ENCODE measurements around the gene OR10A5. TPM values are rescaled to one million over a fixed set of nuclear protein-coding genes. Genes with fewer than 3 reads are reported as not detected.

Gene OR10A5
- total and polyA plus RNA-seq, 2 of the 13 experiments (the other 11 are each of a cell fraction or from before 2014, with no cell fraction given), result not detected

DNA sequence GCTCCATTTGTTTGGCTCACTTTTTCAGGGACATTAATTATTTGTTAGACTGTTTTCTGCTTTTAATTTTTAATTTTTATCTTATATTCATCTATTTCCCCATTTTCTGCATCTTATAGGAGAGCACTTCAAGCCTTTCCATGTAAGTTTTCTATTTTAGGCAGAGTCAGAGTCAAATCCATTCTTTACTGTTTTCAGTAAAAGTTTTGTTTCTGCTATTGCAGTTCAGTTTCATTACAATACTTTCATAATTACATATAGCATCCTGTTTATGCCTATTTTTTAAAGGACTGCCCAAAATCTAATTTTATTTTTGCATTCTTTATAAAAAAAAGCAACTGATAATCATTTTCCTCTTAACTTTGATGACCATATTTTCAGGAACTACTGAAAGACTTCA lies 3.8 kb upstream of the OR10A5 start:
- no peaks in the 10 kb centered on the region for H3K36me3 ChIP-seq (replicated peaks in 1 of 2; ENCODE audit: control insufficient read depth in 1 of 2, insufficient read depth in 2 of 2, low read length in 2 of 2)
- no TSS peak for BruUV-seq (replicated peaks)
- FAIRE-seq, result no peak
- no peak overlapping the region for H3K4me2 ChIP-seq (ENCODE audit: low read depth, low read length)
- TF ChIP-seq RELA (CRISPR knock-in tag; IDR thresholded peaks at IDR 0.05) (no peak), ZBTB1 (CRISPR knock-in tag; IDR thresholded peaks at IDR 0.05; ENCODE audit: borderline replicate concordance) (no peak), RBFOX2 (IDR thresholded peaks at IDR 0.05; ENCODE audit: low read depth, low read length) (no peak), XBP1 (CRISPR knock-in tag; IDR thresholded peaks at IDR 0.05) (no peak), ZNF343 (CRISPR knock-in tag; IDR thresholded peaks at IDR 0.05) (no peak), HOXD1 (CRISPR knock-in tag; IDR thresholded peaks at IDR 0.05) (no peak)
- TF ChIP-seq, protein P1, sequence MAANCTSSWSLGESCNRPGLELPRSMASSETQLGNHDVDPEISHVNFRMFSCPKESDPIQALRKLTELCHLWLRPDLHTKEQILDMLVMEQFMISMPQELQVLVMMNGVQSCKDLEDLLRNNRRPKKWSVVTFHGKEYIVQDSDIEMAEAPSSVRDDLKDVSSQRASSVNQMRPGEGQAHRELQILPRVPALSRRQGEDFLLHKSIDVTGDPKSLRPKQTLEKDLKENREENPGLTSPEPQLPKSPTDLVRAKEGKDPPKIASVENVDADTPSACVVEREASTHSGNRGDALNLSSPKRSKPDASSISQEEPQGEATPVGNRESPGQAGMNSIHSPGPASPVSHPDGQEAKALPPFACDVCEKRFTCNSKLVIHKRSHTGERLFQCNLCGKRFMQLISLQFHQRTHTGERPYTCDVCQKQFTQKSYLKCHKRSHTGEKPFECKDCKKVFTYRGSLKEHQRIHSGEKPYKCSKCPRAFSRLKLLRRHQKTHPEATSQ (CRISPR knock-in tag; IDR thresholded peaks at IDR 0.05; ENCODE audit: borderline replicate concordance), result no peak
- DNase-seq (ENCODE audit: low spot score), result no peak
- ATAC-seq, result no peak
- in situ Hi-C loops (cut with HindIII; ENCODE audit: extremely low pct_ligation_motif_present, low pct_unique_long_range_greater_than_20kb) (no loop called here), intact Hi-C loops (cut with micrococcal nuclease; ENCODE audit: unreplicated experiment) (no loop called here)
- ChIA-PET CTCF (ENCODE audit: low intra/inter-chr PET ratio, low total read pairs) (no interaction called here), POLR2A (no interaction called here)
- H3K4me3 ChIP-seq (replicated peaks in 1 of 3; ENCODE audit: insufficient read depth in 1 of 3, low read depth in 2 of 3, low read length in 3 of 3), result no peak overlapping the region
- H3K4me1 ChIP-seq (ENCODE audit: insufficient read depth, low read length), result 0 out of 2 replicates have a peak, but pooled peaks cover 6% of the 10 kb centered on the region
- no peak overlapping the region for H3K27ac ChIP-seq (ENCODE audit: extremely low read length, insufficient read depth, low read length)
- no peaks in the 10 kb centered on the region for H3K9me3 ChIP-seq (ENCODE audit: low read length)
- no peak overlapping the region for H3K9ac ChIP-seq (ENCODE audit: insufficient read depth, low read depth, low read length)
- H4K20me1 ChIP-seq (ENCODE audit: insufficient read depth, low read length), result no peaks in the 10 kb centered on the region
- H3K27me3 ChIP-seq (ENCODE audit: control insufficient read depth in 1 of 2, insufficient read depth in 2 of 2, low read length in 2 of 2), result peaks cover 0 to 6% of the 10 kb centered on the region in 2 experiments; a peak in 1 of 5 replicates
- no peak overlapping the region for H2AFZ ChIP-seq (ENCODE audit: low read length)
- H3K79me2 ChIP-seq (ENCODE audit: insufficient read depth, low read length), result no peaks in the 10 kb centered on the region

DNA sequence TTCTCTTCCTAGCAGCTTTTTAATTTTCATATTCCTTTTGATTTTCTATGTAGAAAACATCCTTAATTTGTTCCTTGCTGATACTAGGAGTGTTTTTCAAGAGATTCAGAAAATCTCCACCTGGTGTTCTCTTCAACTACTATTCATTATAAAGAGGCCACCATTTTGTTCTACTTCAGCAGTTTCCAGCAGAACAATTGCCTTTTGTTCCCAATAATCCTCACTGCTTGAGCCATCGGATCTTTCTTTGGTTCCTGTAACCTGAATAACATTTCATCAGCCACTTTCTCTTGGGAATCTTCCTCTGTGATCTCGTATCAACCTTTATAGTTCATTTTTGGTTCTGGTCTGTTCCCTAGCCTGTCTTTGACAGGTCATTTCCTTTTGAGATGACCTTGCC lies 1.8 kb upstream of the OR10A5 start:
- intact Hi-C loops (cut with micrococcal nuclease; ENCODE audit: unreplicated experiment) (no loop called here), in situ Hi-C loops (cut with HindIII; ENCODE audit: extremely low pct_ligation_motif_present, low pct_unique_long_range_greater_than_20kb) (no loop called here)
- ChIA-PET POLR2A (no interaction called here), CTCF (ENCODE audit: low intra/inter-chr PET ratio, low total read pairs) (no interaction called here)
- no peak overlapping the region for H2AFZ ChIP-seq (ENCODE audit: low read length)
- H3K79me2 ChIP-seq (ENCODE audit: insufficient read depth, low read length), result no peaks in the 10 kb centered on the region
- no peak overlapping the region for H3K4me3 ChIP-seq (replicated peaks in 1 of 3; ENCODE audit: insufficient read depth in 1 of 3, low read depth in 2 of 3, low read length in 3 of 3)
- DNase-seq (ENCODE audit: low spot score) (no peak), ATAC-seq (no peak), FAIRE-seq (no peak)
- H3K9me3 ChIP-seq (ENCODE audit: low read length), result no peaks in the 10 kb centered on the region
- H3K4me1 ChIP-seq (ENCODE audit: insufficient read depth, low read length), result 0 out of 2 replicates have a peak, but pooled peaks cover 6% of the 10 kb centered on the region
- H3K36me3 ChIP-seq (replicated peaks in 1 of 2; ENCODE audit: control insufficient read depth in 1 of 2, insufficient read depth in 2 of 2, low read length in 2 of 2), result no peaks in the 10 kb centered on the region
- no peak overlapping the region for H3K4me2 ChIP-seq (ENCODE audit: low read depth, low read length)
- no peak overlapping the region for H3K27ac ChIP-seq (ENCODE audit: extremely low read length, insufficient read depth, low read length)
- 2% methylated on average over 2 of the region's 2 CpGs for WGBS (ENCODE audit: low lambda C conversion rate)
- peaks cover 0 to 6% of the 10 kb centered on the region in 2 experiments; a peak in 1 of 5 replicates for H3K27me3 ChIP-seq (ENCODE audit: control insufficient read depth in 1 of 2, insufficient read depth in 2 of 2, low read length in 2 of 2)
- BruUV-seq (replicated peaks), result no TSS peak
- no peaks in the 10 kb centered on the region for H4K20me1 ChIP-seq (ENCODE audit: insufficient read depth, low read length)
- no peak overlapping the region for H3K9ac ChIP-seq (ENCODE audit: insufficient read depth, low read depth, low read length)
- TF ChIP-seq TCF7L2 (IDR thresholded peaks at IDR 0.05; ENCODE audit: low read depth, low read length), result no peak
- TF ChIP-seq SIX1 (CRISPR knock-in tag; IDR thresholded peaks at IDR 0.05; ENCODE audit: borderline replicate concordance), result no peak
- TF ChIP-seq FOSL1 (CRISPR knock-in tag; IDR thresholded peaks at IDR 0.05; ENCODE audit: borderline replicate concordance), result no peak
- no peak for TF ChIP-seq ZNF317 (CRISPR knock-in tag; IDR thresholded peaks at IDR 0.05)
- no peak for TF ChIP-seq RCOR2 (CRISPR knock-in tag; IDR thresholded peaks at IDR 0.05)
- no peak for TF ChIP-seq FOSL2 (CRISPR knock-in tag; IDR thresholded peaks at IDR 0.05)
- no peak for TF ChIP-seq TAF15 (IDR thresholded peaks at IDR 0.05; ENCODE audit: low read depth, low read length, poor library complexity, severe bottlenecking)
- no peak for TF ChIP-seq REPIN1 (CRISPR knock-in tag; IDR thresholded peaks at IDR 0.05; ENCODE audit: borderline replicate concordance, low read depth)
- TF ChIP-seq HOXD1 (CRISPR knock-in tag; IDR thresholded peaks at IDR 0.05), result no peak
- TF ChIP-seq, protein P2, sequence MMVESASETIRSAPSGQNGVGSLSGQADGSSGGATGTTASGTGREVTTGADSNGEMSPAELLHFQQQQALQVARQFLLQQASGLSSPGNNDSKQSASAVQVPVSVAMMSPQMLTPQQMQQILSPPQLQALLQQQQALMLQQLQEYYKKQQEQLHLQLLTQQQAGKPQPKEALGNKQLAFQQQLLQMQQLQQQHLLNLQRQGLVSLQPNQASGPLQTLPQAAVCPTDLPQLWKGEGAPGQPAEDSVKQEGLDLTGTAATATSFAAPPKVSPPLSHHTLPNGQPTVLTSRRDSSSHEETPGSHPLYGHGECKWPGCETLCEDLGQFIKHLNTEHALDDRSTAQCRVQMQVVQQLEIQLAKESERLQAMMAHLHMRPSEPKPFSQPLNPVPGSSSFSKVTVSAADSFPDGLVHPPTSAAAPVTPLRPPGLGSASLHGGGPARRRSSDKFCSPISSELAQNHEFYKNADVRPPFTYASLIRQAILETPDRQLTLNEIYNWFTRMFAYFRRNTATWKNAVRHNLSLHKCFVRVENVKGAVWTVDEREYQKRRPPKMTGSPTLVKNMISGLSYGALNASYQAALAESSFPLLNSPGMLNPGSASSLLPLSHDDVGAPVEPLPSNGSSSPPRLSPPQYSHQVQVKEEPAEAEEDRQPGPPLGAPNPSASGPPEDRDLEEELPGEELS (CRISPR knock-in tag; IDR thresholded peaks at IDR 0.05), result no peak
- no peak for TF ChIP-seq ZNF670 (CRISPR knock-in tag; IDR thresholded peaks at IDR 0.05; ENCODE audit: borderline replicate concordance)
- no peak for TF ChIP-seq ISL2 (CRISPR knock-in tag; IDR thresholded peaks at IDR 0.05)
- no peak for TF ChIP-seq ZNF296 (CRISPR knock-in tag; conservative IDR thresholded peaks at IDR 0.05)

Measured in HepG2 (cell line).